Uterine smooth muscle cell (primary cell): ENCODE measurements around the gene PPIL6. TPM values are rescaled to one million over a fixed set of nuclear protein-coding genes. Genes with fewer than 3 reads are reported as not detected.

ENCODE experiments used
- total RNA-seq: library from RNA; depleted of rRNA; stranded (reverse); fragments of >200 nt; gene quantifications from 2 replicates; pipeline ENCODE4 v1.2.3, GENCODE V29; 2014

The PPIL6 gene
- total RNA-seq, result 2.3 and 5.0 TPM in 2 replicates

DNA sequence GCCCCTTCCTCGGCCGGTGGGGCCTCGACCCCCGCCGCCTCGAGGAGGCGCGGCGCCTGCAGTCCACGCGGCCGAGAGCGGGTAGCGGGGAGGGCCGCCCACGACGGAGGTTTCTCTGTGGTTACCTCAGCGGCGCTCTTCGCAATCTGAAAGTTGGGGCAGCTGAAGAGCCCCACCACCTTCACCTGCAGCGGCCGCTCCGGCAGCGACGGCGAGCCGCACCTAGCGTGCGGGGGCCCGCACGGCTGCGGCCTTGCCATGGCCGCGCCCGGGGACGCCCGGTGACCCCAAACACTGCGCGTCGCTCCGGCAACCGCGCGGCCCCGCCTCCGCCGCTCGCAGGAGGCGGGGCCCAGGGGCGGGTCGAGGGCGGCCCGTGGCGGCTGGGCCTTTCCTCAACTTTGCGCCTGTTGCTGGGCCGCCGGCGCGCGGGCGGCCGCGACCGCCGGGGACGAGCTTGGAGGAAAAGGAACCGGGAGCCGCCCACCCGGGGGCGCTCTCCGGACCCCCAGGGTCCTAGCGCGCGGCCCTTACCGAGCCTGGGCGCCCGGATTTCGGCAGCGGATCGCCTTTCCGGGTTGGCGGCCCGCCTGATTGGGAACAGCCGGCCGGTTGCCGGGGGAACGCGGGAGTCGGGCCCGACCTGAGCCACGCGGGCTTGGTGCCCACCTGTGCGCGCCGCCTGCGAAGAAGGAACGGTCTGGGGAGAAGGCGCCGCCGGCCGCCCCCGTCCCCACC, at the start of gene PPIL6, which contains the start of gene SMPD2:
Gene PPIL6, minus strand, starts transcription at position 298 of the 738 bp plus-strand sequence. Its CDS starts 38 bp downstream, at position 260.
Gene SMPD2, plus strand, starts transcription at position 394 of the 738 bp plus-strand sequence. CDS start 398 bp downstream, outside the sequence.

GRCh38 chr6:109482905-109483734, 42.7 kb upstream of the PPIL6 start, which contains the start of gene ZBTB24:
ZBTB24 (minus strand) TSS chr6:109483219; CDS start chr6:109482026, 1,193 bp downstream.

DNA sequence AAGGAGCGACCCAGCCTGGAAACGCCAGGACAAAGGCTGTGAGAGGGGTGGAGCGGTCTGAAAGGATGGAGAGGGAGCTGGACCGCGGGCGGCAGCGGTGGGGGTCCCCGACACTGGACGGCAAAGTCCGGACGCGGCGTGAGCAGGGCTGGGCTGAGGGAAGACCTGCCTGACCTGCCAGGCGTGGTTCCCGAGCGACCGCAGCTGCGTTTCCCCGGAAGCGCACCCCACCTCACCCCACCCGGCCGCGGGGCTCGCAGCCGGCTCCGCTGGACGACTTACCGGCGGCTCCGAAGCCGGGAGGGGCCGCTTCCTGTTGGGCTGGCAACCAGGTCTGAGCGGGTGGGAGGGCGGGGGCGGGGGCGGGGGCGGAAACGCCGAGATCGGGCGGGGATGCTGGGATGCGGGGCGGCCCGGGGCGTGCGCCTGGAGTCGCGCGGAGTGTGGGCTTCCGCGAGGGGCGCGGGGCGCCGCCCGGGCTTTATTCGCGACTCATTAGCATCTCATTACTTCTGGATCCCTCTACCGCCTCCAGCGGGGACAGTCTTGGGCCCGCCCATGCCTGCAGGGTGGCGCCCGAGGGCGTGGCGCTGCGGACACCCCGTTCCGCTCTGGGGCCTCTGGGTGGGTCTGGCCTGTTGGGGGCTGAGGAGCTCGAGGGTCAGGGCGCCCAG, 15.1 kb upstream of the PPIL6 start, which contains the start of gene MICAL1:
Gene MICAL1, minus strand, starts transcription at position 336 of the 674 bp plus-strand sequence. CDS start 1,576 bp downstream, outside the sequence.

DNA sequence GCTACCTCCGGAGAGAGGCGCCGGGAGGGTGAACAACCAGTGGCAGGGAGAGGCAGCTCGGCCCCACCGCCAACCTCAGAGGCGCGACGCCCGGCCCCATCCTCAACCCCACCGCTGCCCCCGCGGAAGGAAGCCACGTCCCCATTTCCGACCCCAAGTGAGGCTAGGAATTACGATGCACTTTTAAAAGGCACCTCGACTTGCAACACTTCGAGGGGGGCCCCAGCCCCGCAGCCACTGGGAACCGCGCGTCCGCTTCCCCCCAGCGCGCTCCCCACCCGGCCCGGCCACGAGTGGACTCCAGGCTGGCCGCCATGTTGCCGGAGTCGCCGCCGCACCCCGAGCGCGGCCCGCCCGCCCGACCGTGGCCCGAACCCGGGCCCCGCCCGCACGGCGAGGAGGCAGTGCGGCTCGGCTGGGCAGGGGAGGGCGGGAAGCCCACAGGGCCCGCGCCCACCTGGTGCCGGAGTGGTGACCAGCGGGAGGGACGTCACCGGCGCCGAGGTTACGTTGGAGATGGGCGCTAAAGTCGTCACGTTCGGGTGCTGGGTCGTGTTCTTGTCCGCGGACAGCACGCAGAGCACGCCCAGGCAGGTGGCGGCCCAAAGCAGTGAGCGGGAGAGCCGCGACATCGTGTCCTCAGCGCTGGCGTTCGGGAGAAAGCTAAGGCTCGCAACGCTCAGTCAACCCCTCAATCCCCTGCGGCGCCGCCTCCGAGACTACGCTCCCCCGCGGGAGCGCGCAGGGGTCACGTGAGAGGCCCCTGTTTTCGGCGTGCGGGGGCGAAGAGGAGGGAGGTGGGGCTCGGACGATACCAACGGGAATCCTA, 58.5 kb downstream of the PPIL6 start, which contains the start of gene CD164:
Gene CD164, minus strand, starts transcription at position 721 of the 829 bp plus-strand sequence. Its CDS starts 89 bp downstream, at position 632.

Other genes starting within 250 kb of the PPIL6 start
- gene CD164, start 58.2 kb downstream of the PPIL6 start, total RNA-seq, result 150 and 207 TPM in 2 replicates
- 8.3 and 13.7 TPM in 2 replicates for gene SMPD2, start 96 bp upstream of the PPIL6 start, total RNA-seq
- 52.2 and 78.1 TPM in 2 replicates for gene MICAL1, start 15.1 kb upstream of the PPIL6 start, total RNA-seq
- 9.0 and 10.4 TPM in 2 replicates for gene ZBTB24, start 42.6 kb upstream of the PPIL6 start, total RNA-seq